COR-L47 (cell line): Measurements from ENCODE around the gene PRELID3B.

Source experiments
- DNase-seq: peaks from one replicate; lab custom pipeline; 2025; lab: John Stamatoyannopoulos, UW

PRELID3B gene

DNA sequence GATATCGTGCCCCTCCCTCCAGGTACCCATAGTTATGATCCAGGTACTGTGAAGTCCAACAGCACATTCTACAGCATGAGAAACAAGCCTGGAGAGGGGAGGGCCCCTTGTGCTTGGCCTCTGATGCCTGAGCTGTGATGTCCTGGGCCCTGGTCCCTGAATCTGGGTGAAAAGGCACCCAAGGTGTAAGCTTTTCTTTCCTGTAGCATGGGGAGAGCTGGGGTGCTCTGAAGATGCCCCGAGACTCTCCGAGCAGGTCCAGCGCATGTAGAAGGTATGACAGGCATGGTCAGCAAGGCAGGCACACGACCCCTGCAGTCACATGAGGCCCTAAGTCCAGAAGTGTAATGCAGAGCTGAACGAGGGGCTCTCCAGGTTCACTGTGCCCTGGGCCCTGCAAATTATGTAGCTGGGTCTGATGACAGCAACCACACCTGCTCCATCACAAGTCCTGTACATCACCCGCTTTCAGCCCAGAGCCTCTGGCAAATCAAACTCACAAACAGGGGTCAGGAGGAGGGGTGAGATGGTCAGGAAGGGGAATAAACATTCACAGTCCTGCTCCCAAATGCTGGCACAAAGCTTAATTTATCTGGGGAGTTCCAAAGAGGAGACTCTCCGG lies 33.8 kb downstream of the PRELID3B start:
- DNase-seq, result no peak

GRCh38 chr20:59007665-59008511 lies 34.7 kb downstream of the PRELID3B start:
- DNase-seq, result no peak

DNA sequence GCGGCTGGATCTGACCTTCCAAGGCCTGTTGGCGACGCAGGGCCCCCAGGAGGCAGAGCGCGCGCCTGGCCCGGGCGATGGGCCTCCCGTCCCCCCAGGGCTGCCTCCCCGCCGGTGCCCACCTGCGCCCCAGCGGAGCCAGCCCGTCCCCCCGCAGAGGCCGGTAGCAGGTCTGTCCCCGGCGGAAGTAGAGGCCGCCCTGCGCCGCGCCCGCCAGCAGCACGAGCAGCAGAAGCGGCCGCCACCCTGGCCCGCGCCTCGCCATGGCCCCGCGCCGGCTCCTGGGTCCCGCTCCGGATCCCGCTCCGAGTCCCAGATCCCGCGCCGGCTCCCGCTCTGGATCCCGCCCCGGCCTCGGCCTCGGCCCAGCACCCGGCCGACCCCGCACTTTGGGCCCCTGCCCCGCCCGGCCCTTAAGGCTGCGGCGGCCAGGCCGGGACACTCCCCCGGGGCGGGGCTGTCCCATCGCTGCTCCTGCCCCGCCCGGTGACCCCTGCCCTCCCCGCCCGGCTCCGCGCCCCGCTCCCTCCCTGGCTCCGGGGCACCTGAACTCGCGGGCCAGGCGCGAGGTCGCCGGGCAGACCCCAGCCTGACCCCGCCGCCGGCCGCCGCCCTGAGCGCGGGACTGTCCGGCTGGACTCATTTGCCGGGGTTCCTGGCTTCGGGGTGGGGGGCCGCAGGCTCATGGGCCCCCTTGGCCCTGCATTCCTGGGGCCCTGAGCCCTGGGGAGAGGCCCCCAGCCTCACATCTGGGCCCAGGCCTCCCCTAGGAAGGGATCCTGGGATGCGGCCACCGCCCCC lies 35.5 kb downstream of the PRELID3B start, which contains the start of gene CTSZ:
Gene CTSZ, minus strand, starts transcription at position 391 of the 801 bp plus-strand sequence. Its CDS starts 126 bp downstream, at position 265.
- no peak for DNase-seq

DNA sequence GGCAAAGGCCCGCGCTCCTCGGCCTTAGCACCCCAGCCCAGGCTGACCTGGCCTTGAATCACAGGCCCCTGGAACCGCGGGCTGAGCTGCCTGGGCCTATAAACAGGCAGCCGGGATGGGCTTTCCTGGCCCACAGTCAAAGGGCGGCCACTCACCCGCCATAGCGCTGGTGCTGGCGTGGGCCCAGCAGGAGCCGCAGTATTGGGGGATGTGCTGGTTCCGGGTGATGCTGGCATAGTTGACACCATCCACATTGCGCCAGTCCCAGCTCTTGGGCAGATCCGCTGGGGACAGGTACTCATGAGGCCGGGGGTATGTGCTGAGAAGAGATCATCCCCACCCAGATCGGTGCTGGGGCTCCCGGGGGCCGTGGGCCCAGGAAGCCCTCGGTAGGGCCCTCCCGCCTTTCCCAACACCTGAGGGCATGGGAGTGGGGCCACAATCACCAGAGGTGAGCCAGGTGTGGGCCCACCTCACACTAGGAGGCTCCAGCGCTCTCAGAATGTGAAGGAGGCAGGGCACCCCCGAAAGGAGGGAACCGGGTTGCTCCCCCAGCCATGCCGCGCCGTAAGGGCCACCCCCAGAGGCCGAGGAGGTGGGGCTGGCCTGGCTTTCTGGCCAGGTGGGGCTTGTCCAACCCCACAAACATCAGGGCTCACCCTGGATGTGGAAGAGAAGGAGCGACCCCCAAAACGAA lies 36.3 kb downstream of the PRELID3B start:
- DNase-seq, result no peak

DNA sequence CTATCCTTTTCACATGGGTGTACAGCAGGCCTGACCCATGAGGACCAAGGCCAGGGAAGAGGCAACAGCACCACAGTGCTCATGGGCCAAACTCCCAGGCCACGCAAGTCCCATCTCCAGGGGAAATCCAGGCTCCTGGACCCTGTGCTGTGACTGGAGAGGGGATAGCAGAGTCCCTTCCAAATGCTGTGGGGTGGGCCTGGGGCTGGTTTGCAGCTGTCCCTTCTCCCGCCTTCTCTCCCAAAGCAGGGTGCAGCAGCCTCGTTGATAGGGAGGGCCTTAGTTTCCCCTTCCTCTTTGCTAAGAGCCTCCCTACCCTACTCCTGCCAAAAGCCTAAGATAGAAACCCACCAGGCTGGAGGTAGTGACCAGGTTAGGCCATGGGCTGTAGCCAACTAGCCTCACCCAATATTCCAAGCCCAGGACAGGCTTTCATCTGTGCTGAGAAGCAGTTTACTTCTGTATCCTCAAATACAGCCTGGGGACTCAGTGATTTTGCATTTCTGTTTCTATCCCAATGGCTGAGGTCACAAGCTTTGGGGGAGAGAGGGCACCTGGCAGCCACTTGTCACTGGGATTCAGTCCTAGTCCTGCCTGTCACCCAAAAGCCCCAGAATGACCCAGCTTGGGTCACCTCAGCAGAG lies 36.9 kb downstream of the PRELID3B start:
- DNase-seq, result no peak

DNA sequence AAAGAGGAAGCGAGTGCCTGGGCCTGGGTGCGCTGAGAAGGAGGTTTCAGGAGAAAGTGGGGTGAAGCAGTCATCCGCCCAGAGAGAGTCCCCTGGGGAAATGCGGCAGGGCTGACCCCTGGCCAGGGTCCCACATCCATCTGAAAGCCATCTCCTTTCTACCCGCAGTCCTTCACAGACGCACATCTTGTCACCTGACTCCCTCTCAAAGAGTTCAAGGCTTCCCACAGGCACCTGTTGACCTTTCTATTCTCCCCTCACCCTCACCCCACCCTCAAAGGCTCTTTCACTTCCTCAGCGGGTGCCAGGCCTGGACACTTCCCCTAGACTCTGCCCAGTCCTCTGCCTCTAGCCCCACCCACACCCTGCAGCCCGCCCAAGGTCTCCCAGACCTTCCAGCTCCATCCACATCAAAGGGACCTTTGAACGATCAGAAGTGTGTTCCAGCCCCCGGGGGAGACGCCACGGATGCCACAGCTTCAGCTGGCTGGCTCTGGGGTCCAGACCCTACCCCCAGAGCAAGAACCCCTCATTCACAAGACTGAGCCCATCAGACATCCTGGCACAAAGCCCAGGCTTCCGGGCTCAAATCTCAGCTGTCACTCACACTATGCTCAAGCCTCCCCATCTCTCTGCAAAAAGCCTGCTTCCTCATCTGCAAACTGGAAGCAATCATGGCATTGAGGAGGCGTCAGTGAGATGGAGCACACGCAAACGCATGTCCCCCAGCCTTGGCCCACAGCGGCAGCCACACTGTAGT lies 37.6 kb downstream of the PRELID3B start:
- no peak for DNase-seq

- no peak for DNase-seq
These were observed 38.2 kb downstream of the PRELID3B start for GRCh38 chr20:59004493-59004762.

- DNase-seq, result no peak
These were observed 38.6 kb downstream of the PRELID3B start for GRCh38 chr20:59003836-59004492.

- DNase-seq, result no peak
These were observed 39.6 kb downstream of the PRELID3B start for GRCh38 chr20:59002874-59003399.

DNA sequence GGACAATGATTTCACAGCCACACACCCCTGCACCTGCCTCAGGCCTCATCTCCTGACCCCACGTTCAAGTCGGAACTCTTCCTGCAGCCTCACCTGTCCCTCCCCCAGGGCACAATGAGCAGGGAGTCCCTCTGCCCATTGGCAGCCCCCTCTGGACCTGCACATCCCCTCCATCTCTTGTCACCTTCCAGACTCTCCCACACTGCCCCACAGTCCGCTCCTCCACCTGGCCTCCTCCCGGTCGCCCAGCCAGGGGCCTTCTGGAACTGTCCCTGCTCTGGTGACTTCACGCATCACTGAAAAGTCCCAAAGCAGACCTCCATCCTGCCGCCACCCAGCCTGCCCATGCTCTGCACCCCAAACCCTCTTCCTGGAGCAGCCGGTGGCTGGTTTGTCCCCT lies 40.2 kb downstream of the PRELID3B start:
- no peak for DNase-seq

DNA sequence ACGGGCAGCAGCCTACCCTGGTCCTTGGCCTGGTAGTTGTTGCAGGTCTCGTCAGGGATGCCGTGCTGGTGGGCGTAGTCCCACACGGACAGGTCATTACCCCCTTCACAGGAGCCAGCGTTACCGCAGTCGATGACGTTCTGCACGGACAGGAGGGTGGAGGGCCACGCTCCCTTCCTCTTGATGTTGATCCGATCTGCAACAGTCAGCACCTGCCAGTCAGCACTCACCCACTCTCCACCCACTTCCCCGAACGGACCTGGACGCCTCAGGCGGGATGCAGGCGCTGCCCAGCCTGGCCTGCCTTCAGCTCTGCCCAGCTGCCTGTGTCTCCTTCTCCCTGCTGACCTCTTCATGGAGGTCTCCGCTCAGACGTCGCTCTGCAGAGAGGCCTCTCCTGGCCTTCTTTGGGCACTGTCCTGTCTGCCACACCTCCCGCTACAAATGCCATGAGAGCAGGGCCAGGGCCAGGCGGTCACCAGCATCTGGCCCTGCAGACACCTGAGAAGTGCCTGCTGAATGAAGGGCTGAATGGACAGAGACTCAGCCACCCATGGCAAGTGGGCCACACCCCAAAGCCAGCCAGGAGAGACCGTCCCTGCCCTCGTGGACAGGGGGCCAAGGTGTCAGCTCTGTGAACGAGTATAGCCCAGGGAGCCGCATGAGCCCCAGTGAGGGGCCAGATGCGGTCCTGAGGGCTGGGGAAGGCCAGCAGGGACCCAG lies 41.0 kb downstream of the PRELID3B start:
- DNase-seq, result no peak

GRCh38 chr20:59001068-59001448 lies 41.5 kb downstream of the PRELID3B start:
- DNase-seq, result no peak

DNA sequence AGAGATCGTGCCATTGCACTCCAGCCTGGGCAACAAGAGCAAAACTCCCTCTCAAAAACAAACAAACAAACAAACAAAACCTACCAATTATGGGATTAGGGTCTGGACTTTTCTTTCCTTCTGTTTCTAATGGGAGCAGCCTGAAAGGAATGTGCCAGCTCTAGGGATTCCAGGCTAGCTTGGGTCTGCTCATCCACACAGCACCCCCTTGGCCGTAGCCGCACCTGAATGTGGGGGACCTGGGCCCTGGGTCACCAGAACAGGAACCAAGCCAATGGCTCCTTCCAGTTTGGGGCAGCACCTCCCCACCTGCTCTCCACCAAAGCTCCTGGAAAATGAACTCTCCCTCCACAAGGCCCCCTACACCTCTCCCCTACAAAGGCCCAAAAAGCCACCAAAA lies 42.3 kb downstream of the PRELID3B start:
- DNase-seq, result no peak

DNA sequence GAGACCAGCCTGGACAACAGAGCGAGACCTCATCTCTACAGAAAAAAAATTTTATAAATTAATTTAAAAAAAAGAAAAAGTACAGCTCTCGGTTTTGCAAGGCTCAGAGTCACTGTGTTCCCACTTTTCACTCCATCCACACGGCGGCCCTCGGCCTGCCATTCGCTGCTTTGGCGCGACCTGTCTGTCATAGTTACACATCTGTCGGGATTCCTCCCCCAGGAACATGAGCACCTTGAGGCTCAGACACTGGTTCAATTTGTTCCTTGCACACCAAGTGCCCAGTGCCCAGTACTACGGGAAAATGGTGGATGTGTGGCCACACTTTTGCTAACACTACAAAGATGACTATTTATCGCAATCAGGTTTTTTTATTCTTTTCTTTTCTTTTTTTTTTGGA lies 43.9 kb downstream of the PRELID3B start:
- no peak for DNase-seq

DNA sequence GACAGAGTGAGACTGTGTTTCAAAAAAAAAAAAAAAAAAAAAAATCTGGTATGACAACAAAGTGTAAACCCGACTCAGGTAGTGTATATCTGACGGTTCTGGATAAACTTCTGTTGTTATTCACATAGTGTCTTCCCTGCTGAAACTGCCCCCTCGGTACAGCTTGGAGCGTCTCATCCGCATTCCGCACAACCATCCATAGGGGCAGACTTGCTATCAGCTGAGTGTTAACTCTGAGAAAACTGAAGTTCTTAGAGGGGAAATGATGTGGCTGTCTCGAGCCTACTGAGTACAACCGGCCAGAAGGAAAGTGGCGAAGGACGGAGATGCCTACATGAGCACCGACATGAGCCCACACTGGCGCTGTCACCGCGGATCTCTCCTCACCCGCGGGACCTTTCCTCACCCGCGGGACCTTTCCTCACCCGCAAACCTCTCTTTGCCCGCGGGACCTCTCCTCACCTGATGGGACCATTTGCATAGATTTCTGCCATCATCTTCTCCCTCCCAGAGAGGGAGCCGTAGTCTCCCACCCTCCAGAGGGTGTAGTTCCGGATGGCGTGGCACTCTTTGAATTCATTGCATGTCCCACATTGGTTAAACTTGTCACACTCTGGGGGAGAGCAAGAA lies 45.3 kb downstream of the PRELID3B start:
- DNase-seq, result no peak

DNA sequence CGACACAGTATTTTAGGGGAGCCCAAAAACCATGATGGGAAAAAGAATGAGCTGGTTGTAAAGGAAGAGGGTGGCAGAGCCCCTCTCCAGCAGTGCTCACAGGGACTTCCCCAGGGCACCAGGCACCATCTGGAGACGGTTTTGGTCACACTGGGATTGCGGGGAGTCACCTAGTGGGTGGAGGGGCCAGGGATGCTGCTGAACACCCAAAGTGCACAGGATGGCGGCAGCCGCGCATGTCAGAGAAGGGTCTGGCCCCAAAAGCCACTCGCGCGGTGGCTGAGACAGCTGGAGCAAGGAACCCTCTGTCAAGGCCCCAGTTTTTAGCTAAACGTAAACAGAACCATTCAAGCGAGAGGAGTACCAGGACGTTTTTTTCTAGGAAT lies 46.4 kb downstream of the PRELID3B start:
- DNase-seq, result no peak

DNA sequence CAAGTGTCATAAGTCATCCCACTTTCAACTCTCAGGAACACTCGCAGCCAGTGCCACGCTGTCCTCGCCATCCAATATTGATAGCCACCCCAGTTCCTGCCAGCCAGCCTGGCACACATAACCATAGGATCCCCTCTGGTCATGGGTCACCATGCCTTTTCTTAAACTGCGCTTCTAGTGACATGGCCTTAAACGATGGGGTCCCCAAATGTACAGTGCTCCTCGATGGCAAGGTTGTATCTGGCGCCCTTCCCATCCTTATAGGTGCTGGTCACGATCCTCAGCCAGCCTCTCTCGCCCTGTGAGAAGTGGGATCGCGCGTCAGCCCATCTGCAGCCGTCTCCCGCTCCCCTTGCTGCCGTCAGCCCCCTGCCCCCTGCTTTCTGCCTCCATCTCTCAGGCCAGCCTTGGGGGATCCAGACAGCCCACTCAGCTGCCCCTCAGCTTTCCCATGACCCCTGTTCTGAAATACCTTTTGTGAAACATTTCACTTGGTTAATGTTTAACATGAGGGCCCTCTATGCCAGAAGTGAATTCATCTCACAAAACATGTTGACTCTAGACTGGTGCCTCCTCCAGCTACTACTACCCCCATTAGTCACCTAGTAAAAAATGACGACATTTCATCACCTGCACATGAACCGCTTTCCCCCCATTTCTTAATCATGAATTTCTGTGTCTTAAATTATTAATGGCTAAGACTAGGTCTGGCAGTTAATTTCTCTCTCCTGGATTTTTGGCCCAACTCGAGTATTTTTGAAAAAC lies 46.9 kb downstream of the PRELID3B start:
- DNase-seq, result no peak

DNA sequence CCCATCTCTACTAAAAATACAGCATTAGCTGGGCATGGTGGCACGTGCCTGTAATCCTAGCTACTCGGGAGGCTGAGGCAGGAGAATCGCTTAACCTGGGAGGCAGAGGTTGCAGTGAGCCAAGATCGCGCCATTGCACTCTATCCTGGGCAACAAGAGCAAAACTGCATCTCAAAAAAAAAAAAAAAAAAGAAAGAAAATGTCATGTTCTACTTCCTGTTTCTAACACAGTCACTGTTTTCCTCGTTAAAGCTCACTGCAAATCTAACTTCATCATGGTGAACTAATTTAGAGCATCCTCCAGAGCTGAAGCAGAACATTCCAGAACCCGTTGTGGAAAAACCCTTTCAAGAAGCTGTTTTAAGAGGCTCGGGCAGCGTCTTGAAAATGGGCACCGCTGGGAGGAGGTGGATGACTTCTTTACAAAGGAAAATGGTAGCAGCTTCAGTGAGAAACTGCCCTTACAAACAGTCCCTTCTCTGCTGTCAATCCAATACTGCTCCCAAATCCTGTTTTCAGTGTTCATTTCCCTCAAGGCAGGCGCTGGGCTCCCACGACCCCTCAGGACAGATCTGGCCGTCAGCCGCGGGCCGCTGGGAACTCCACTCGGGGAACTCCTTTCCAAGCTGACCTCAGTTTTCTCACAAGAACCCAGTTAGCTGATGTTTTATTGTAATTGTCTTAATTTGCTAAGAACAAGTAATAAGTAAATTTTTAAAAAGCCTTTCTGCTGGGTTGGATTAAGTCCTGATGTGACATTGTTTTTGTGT lies 48.0 kb downstream of the PRELID3B start:
- no peak for DNase-seq
